HepG2 (cell line): ENCODE measurements around the gene KAZN. TPM values are rescaled to one million over a fixed set of nuclear protein-coding genes. Genes with fewer than 3 reads are reported as not detected.
A peak's percentile ranks its signal among the peaks of the same experiment; 100 is the strongest.

Experiments used
- ATAC-seq: fragments of 200-7000 bp; cut with Tn5 transposase; 3 replicates; pipeline ENCODE4 v1.9.1; 2020; ENCODE audit warnings: mild to moderate bottlenecking, moderate library complexity
- BruUV-seq: library from RNA; stranded (reverse); fragments of 400-500 nt; replicated peaks from 2 replicates; lab custom pipeline; 2021; lab: Mats Ljungman, UMichigan
- CTCF ChIA-PET: fragments of 300-600 bp; formaldehyde crosslinking; extraction: SDS; loops from one replicate; lab custom pipeline; 2021; ENCODE audit warnings: low total read pairs, inconsistent platforms, low intra/inter-chr PET ratio; lab: Yijun Ruan, JAX
- POLR2A ChIA-PET: fragments of 350-600 bp; sonication (Branson Sonifier 250); formaldehyde crosslinking; loops from one replicate; lab custom pipeline; 2020; ENCODE audit warnings: antibody characterized with exemption, inconsistent platforms; lab: Yijun Ruan, JAX
- DNase-seq: peaks from one replicate; pipeline ENCODE4 v3.0.0-alpha.2; 2015; ENCODE audit warnings: low spot score
- FAIRE-seq: peaks from 3 replicates; lab custom pipeline; 2011; peaks lifted over from hg19 to GRCh38; lab: Jason Lieb, UNC
- H2AFZ ChIP-seq: one replicate; pipeline ENCODE4 v1.6.1; 2011; ENCODE audit warnings: low read length, inconsistent platforms
- H3K27ac ChIP-seq: fragments of 300-600 bp; 3 replicates; pipeline ENCODE4 v1.8.0; 2011; ENCODE audit warnings: mixed run types, mild to moderate bottlenecking, mixed read lengths, low read length, inconsistent platforms; ENCODE audit not compliant: insufficient read depth; ENCODE audit errors: extremely low read length
- H3K27me3 ChIP-seq, 2 experiments: fragments of 200-600 bp in 1 of 2; 2 replicates in 1 of 2; 3 replicates in 1 of 2; pipeline versions ENCODE4 v1.6.0 to v1.8.0; 2011; ENCODE audit warnings: low read length in 2 of 2, mild to moderate bottlenecking in 2 of 2, moderate library complexity in 2 of 2, inconsistent platforms in 1 of 2; ENCODE audit not compliant: insufficient read depth in 2 of 2, control insufficient read depth in 1 of 2
- H3K36me3 ChIP-seq, 2 experiments: fragments of 200-600 bp in 1 of 2; replicated peaks in 1 of 2; 2 replicates in 1 of 2; 3 replicates in 1 of 2; pipeline versions ENCODE4 v1.5.1 to v1.8.0; 2011; ENCODE audit warnings: low read length in 2 of 2, inconsistent platforms in 1 of 2; ENCODE audit not compliant: insufficient read depth in 2 of 2, control insufficient read depth in 1 of 2
- H3K4me1 ChIP-seq: 2 replicates; pipeline ENCODE4 v1.5.1; 2012; ENCODE audit warnings: low read length, inconsistent platforms; ENCODE audit not compliant: insufficient read depth
- H3K4me2 ChIP-seq: 2 replicates; pipeline ENCODE4 v1.6.0; 2011; ENCODE audit warnings: low read depth, low read length, inconsistent platforms
- H3K4me3 ChIP-seq, 3 experiments: fragments of 200-600 bp in 1 of 3; sonication (generic), shearing (Covaris generic) in 1 of 3; replicated peaks in 1 of 3; 2 replicates each; pipeline ENCODE4 v1.5.1; 2011 to 2016; ENCODE audit warnings: low read length in 3 of 3, inconsistent platforms in 2 of 3, low read depth in 2 of 3, mild to moderate bottlenecking in 2 of 3, control low read depth in 1 of 3, mixed read lengths in 1 of 3; ENCODE audit not compliant: insufficient read depth in 1 of 3
- H3K79me2 ChIP-seq: one replicate; pipeline ENCODE4 v1.6.1; 2011; ENCODE audit warnings: low read length, inconsistent platforms; ENCODE audit not compliant: insufficient read depth
- H3K9ac ChIP-seq: 2 replicates; pipeline ENCODE4 v1.6.0; 2011; ENCODE audit warnings: mild to moderate bottlenecking, low read depth, low read length, inconsistent platforms; ENCODE audit not compliant: insufficient read depth
- H3K9me3 ChIP-seq: 2 replicates; pipeline ENCODE4 v1.5.1; 2012; ENCODE audit warnings: mild to moderate bottlenecking, low read length
- H4K20me1 ChIP-seq: 2 replicates; pipeline ENCODE4 v1.6.0; 2011; ENCODE audit warnings: inconsistent platforms, mild to moderate bottlenecking, low read length, moderate library complexity; ENCODE audit not compliant: insufficient read depth
- CTCF ChIP-seq: sonication (generic); formaldehyde crosslinking; IDR thresholded peaks from 2 replicates; pipeline ENCODE4 v1.5.0; 2020; ENCODE audit warnings: mild to moderate bottlenecking, missing genetic modification reagents, moderate library complexity
- EZH2 ChIP-seq: conservative IDR thresholded peaks from 2 replicates; pipeline ENCODE4 v1.6.1; 2012; ENCODE audit warnings: mild to moderate bottlenecking, low read depth, low read length, moderate library complexity
- HOXD1 ChIP-seq: sonication (generic); formaldehyde crosslinking; IDR thresholded peaks from 2 replicates; pipeline ENCODE4 v1.5.0; 2020; ENCODE audit warnings: missing genetic modification reagents
- IKZF1 ChIP-seq: fragments of 450-650 bp; IDR thresholded peaks from 2 replicates; pipeline ENCODE4 v1.7.1; 2016
- POLR2AphosphoS2 ChIP-seq: IDR thresholded peaks from 2 replicates; pipeline ENCODE4 v1.6.1; 2011; ENCODE audit warnings: low read depth, low read length, improper control_type of control experiment
- RAD21 ChIP-seq: fragments of 450-650 bp; formaldehyde crosslinking; IDR thresholded peaks from 2 replicates; pipeline ENCODE4 v1.5.0; 2020; ENCODE audit warnings: mild to moderate bottlenecking
- RORA ChIP-seq: sonication (generic); formaldehyde crosslinking; IDR thresholded peaks from 2 replicates; pipeline ENCODE4 v1.5.0; 2020; ENCODE audit warnings: mild to moderate bottlenecking, missing genetic modification reagents, moderate library complexity
- SMC3 ChIP-seq: IDR thresholded peaks from 2 replicates; pipeline ENCODE4 v1.6.1; 2011; ENCODE audit warnings: low read length, improper control_type of control experiment
- SOX5 ChIP-seq: IDR thresholded peaks from 2 replicates; pipeline ENCODE4 v1.6.1; 2016; ENCODE audit warnings: borderline replicate concordance
- STAG1 ChIP-seq: sonication (generic); formaldehyde crosslinking; IDR thresholded peaks from 2 replicates; pipeline ENCODE4 v1.4.0; 2020; ENCODE audit warnings: missing genetic modification reagents
- THAP8 ChIP-seq: sonication (generic); formaldehyde crosslinking; IDR thresholded peaks from 2 replicates; pipeline ENCODE4 v1.5.1; 2020; ENCODE audit warnings: missing genetic modification reagents, mild to moderate bottlenecking, borderline replicate concordance
- WGBS: methylation state at CpG from one replicate; pipeline ENCODE4 v1.1.6; 2017; ENCODE audit warnings: low lambda C conversion rate; 5-methylcytosine and 5-hydroxymethylcytosine counted together
- in situ Hi-C: cut with HindIII; loops from 2 replicates; pipeline ENCODE4 v1.10.0; 2017; ENCODE audit warnings: low pct_unique_long_range_greater_than_20kb; ENCODE audit not compliant: extremely low pct_ligation_motif_present
- intact Hi-C: fragments of 100-400 bp; cut with micrococcal nuclease; formaldehyde crosslinking; loops from one replicate; pipeline ENCODE4 v1.10.0; 2022; ENCODE audit not compliant: unreplicated experiment
- polyA plus RNA-seq, 8 experiments: library from polyadenylated mRNA; depleted of rRNA in 3 of 8; stranded (reverse) in 7 of 8; unstranded in 1 of 8; fragments of >200 nt; fragmentation: Illumina TruSeq in 4 of 8; extraction: Trizol in 4 of 8; gene quantifications; 2 replicates each; pipeline versions ENCODE4 v1.2.1 to v1.2.3, GENCODE V29; 2011 to 2016; ENCODE audit warnings: low read depth in 4 of 8, missing spikeins in 1 of 8, mixed read lengths in 1 of 8; ENCODE audit not compliant: insufficient read depth in 1 of 8
- total RNA-seq, 5 experiments: library from RNA; depleted of rRNA; stranded (reverse); fragments of >200 nt; fragmentation: Illumina TruSeq; extraction: Trizol; gene quantifications; 2 replicates each; pipeline ENCODE4 v1.2.3, GENCODE V29; 2016; ENCODE audit warnings: low read depth in 1 of 5

KAZN gene
- total and polyA plus RNA-seq, 2 of the 13 experiments (the other 11 are each of a cell fraction or from before 2014, with no cell fraction given): 10.4 to 13.5 TPM

GRCh38 chr1:14778898-14779865 lies 180.7 kb downstream of the KAZN start:
- H3K27me3 ChIP-seq: peaks cover 1 to 22% of the 10 kb centered on the region in 2 experiments; a peak in 2 of 5 replicates
- ChIA-PET CTCF (interaction anchor here (1.2 to 2.4 kb wide), 3 partner anchors 249 to 321 kb away, joined by 3 to 16 read pairs (median 4); no protein-coding TSS in a partner anchor), POLR2A (no interaction called here)
- TF ChIP-seq SOX5 (CRISPR knock-in tag): no peak
- TF ChIP-seq RAD21 (CRISPR knock-in tag): peak; percentile 41; the same call in 1 of the 2 replicates
- peak; percentile 67 for TF ChIP-seq CTCF (CRISPR knock-in tag)
- peak; percentile 64 for TF ChIP-seq SMC3
- TF ChIP-seq POLR2AphosphoS2: no peak
- TF ChIP-seq IKZF1: no peak
- no peak for TF ChIP-seq RORA (CRISPR knock-in tag)
- no peak for TF ChIP-seq EZH2
- no peak for TF ChIP-seq THAP8 (CRISPR knock-in tag)
- TF ChIP-seq STAG1: peak; percentile 74
- no peak for TF ChIP-seq HOXD1
- no TSS peak for BruUV-seq
- DNase-seq (peak; percentile 36), ATAC-seq (peak; percentile 66), FAIRE-seq (no peak)
- intact Hi-C loops: loop anchor here (1.0 kb wide), 2 partner anchors 248 to 267 kb away; no protein-coding TSS in a partner anchor
- H3K4me3 ChIP-seq: no peak overlapping the region
- WGBS: 21% methylated on average over 11 of the region's 12 CpGs
- H3K9ac ChIP-seq: no peak overlapping the region
- H3K4me2 ChIP-seq: no peak overlapping the region
- H3K4me1 ChIP-seq: no peaks in the 10 kb centered on the region
- in situ Hi-C loops: loop anchor here (5.0 kb wide), 1 partner anchor 268 kb away; no protein-coding TSS in a partner anchor
- H4K20me1 ChIP-seq: no peaks in the 10 kb centered on the region
- H3K9me3 ChIP-seq: no peaks in the 10 kb centered on the region
- H2AFZ ChIP-seq: no peak overlapping the region
- no peaks in the 10 kb centered on the region for H3K36me3 ChIP-seq
- H3K27ac ChIP-seq: no peak overlapping the region
- no peaks in the 10 kb centered on the region for H3K79me2 ChIP-seq
